ENCODE results near the gene CEACAM21. TPM values are rescaled to one million over a fixed set of nuclear protein-coding genes. Genes with fewer than 3 reads are reported as not detected.

Gene CEACAM21
- total and polyA plus RNA-seq, 5 donors = 0.36 to 1.6 (median 0.78) TPM

DNA sequence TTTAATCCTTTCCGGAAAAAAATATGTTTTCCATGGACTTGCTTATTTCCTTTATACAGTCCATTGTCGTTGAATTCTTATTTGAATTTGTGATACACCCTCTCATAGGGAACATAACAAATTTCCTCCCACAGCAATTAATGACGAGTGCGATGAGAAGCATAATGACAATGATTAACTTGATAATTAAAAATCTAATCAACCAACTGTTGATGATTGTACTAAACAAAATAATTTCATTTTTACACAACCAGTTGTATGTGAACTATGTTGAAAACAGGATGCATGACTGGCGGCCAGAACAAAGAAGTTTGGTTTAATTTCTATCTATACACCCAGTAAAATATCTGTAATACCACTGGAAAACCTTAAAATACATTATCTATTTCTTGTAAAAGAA, 26.1 kb upstream of the CEACAM21 start:
- intact Hi-C loops (cut with DNase I) = no loop called here
- Histone ChIP-seq H3K27me3 (ENCODE audit: control insufficient read depth, insufficient read depth) (no peaks in the 10 kb centered on the region), H3K27ac (ENCODE audit: low read length) (no peak overlapping the region)

DNA sequence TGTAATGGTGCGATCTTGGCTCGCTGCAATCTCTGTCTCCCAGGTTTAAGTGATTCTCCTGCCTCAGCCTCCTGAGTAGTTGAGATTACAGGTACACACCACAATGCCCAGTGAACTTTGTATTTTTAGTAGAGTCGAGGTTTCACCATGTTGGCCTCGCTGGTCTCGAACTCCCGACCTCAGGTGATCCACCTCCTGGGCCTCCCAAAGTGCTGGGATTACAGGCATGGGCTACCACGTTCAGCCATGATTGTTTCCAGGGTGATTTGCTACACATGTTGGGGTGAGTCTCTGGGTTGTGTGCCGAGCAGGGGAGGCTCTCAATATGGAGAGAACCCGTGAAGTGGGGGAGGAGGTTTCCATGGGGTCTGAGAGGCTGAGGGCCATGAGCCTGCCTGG, 24.8 kb upstream of the CEACAM21 start:
- DNase-seq (no peak), ATAC-seq (no peak)
- WGBS = 79% methylated on average over 9 of the region's 9 CpGs
- Histone ChIP-seq H3K9me3 (ENCODE audit: control insufficient read depth, low read length) (no peaks in the 10 kb centered on the region), H3K27me3 (ENCODE audit: control insufficient read depth, insufficient read depth) (no peaks in the 10 kb centered on the region), H3K4me3 (ENCODE audit: low read length) (no peak overlapping the region), H3K4me1 (ENCODE audit: control insufficient read depth, insufficient read depth, low read length) (no peaks in the 10 kb centered on the region), H3K27ac (ENCODE audit: low read length) (peak overlapping the region; percentile 36)
- intact Hi-C loops (cut with DNase I) = no loop called here

More for the DNA sequence above, 26.1 kb upstream of the CEACAM21 start:
- DNase-seq = no peak
- H3K4me1 ChIP-seq (ENCODE audit: control insufficient read depth, insufficient read depth, low read length) = peaks cover 4% of the 10 kb centered on the region
- 60% methylated on average over 5 of the region's 5 CpGs for WGBS
- H3K9me3 ChIP-seq (ENCODE audit: control insufficient read depth, low read length) = no peaks in the 10 kb centered on the region
- H3K4me3 ChIP-seq (ENCODE audit: low read length) = peak overlapping the region; percentile 47
- no peak for ATAC-seq

DNA sequence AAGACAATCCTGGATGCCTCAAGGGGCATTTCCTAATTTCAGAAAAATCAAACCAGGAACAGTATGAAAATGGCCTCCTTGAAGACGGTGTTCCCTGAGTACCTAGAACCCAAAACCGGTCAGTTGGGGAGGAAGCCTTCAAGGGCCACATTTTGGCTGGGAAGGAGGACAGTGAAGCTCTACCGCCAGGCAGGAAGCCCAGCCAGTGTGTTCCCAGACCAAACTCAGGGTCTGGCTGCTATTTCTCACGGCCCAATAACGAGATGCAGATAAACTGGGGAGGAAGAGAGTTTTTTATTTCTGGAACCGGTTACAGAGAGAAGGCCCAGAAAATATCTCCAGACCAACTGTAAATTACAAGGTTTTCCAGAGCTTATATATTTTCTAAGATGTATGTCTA, 24.3 kb upstream of the CEACAM21 start:
- Histone ChIP-seq H3K27ac (ENCODE audit: low read length) (peak overlapping the region; percentile 30), H3K27me3 (ENCODE audit: control insufficient read depth, insufficient read depth) (no peaks in the 10 kb centered on the region), H3K9me3 (ENCODE audit: control insufficient read depth, low read length) (no peaks in the 10 kb centered on the region), H3K4me1 (ENCODE audit: control insufficient read depth, insufficient read depth, low read length) (no peaks in the 10 kb centered on the region), H3K4me3 (ENCODE audit: low read length) (no peak overlapping the region)
- WGBS = 32% methylated on average over 6 of the region's 6 CpGs
- intact Hi-C loops (cut with DNase I) = no loop called here
- ATAC-seq (no peak), DNase-seq (no peak)

DNA sequence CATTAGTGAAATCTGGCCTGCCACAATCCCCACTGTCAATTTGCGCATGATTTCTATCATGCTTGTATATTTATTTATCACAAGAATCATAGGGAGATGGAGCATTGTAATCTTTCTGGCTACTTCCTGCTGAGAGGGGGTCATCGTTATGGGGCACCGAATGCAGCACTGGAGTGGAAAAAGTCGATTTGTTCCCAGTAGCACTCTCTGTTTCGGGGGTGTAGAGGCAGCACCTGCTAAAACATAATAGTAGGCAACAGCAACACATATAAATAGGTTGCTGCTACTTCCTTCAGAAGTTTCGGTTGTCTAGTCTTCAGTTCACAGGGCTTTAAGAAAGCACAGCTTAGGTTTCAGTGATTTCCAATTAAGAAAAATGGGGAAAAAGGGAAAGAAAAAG, 23.4 kb upstream of the CEACAM21 start:
- no peak overlapping the region for H3K27ac ChIP-seq (ENCODE audit: low read length)
- H3K9me3 ChIP-seq (ENCODE audit: control insufficient read depth, low read length) = no peaks in the 10 kb centered on the region
- no peaks in the 10 kb centered on the region for H3K4me1 ChIP-seq (ENCODE audit: control insufficient read depth, insufficient read depth, low read length)
- H3K27me3 ChIP-seq (ENCODE audit: control insufficient read depth, insufficient read depth) = no peaks in the 10 kb centered on the region
- no peak overlapping the region for H3K4me3 ChIP-seq (ENCODE audit: low read length)
- no peak for ATAC-seq
- 60% methylated on average over 6 of the region's 6 CpGs for WGBS
- intact Hi-C loops (cut with DNase I) = no loop called here
- DNase-seq = no peak

DNA sequence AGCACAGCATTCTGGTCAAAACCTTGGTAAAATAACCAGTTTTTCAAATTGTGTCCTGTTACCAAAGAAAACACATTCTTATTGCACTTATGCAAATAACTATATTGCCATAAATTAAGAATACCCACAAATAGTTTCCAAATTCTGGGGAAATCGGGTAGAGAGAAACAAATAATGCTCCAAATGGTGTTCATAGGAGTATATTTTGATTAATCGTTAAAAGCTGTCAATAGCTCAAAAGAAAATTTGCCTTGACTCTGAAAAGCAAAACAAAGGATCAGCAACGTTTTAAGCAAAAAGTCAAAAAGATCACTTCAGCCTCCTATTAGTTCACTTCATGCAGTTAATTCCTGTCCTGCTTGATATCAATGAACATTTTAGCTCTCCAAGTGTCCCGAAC, 22.2 kb upstream of the CEACAM21 start:
- 92% methylated on average over 4 of the region's 4 CpGs for WGBS
- no peak for DNase-seq
- ATAC-seq = no peak
- Histone ChIP-seq H3K4me1 (ENCODE audit: control insufficient read depth, insufficient read depth, low read length) (no peaks in the 10 kb centered on the region), H3K4me3 (ENCODE audit: low read length) (no peak overlapping the region), H3K27ac (ENCODE audit: low read length) (no peak overlapping the region), H3K27me3 (ENCODE audit: control insufficient read depth, insufficient read depth) (no peaks in the 10 kb centered on the region), H3K9me3 (ENCODE audit: control insufficient read depth, low read length) (no peaks in the 10 kb centered on the region)
- intact Hi-C loops (cut with DNase I) = no loop called here

DNA sequence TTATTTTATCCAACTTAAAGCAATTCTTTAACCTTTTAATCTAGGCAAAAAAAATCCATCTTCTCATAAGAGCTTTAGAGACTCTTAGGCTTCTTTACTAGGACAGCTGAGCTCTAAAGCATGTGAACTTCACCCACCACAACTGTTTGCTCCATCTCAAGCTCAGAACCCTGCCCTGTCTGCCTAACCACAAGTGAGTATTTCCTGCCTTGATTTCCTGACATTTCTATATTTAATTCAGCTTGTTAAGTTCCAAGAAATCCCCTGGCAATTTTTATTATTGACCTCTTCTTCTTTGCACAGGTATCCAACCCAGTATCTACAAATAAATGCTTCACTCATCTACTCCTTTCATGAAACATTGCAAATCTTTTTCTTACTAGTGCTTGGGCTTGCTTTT, 21.1 kb upstream of the CEACAM21 start:
- no peak for DNase-seq
- no peaks in the 10 kb centered on the region for H3K27me3 ChIP-seq (ENCODE audit: control insufficient read depth, insufficient read depth)
- ATAC-seq = peak in 1 of 2 donors; percentile 60
- H3K27ac ChIP-seq (ENCODE audit: low read length) = no peak overlapping the region
- intact Hi-C loops (cut with DNase I) = no loop called here
- H3K4me3 ChIP-seq (ENCODE audit: low read length) = no peak overlapping the region
- no peaks in the 10 kb centered on the region for H3K4me1 ChIP-seq (ENCODE audit: control insufficient read depth, insufficient read depth, low read length)
- H3K9me3 ChIP-seq (ENCODE audit: control insufficient read depth, low read length) = no peaks in the 10 kb centered on the region

DNA sequence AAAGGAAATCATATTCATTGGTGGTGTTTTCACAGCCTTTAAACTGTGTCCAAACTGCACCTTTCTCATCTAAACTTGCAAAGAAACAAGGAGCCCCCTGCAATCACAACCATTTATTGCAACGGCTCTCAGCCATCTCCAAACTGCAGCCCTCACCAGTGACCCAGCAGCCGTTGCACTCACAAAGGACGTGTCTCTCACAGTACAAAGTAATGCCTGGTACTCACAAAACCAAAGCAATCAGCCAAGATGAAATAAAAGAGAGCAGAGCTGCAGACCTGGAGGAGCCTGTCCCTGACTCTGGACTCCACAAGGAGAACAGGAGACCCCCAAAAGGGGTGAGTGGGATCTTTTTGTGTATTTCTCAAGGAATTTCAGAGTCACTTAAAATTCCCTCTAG, 20.2 kb upstream of the CEACAM21 start:
- WGBS = 47% methylated on average over 3 of the region's 3 CpGs

DNA sequence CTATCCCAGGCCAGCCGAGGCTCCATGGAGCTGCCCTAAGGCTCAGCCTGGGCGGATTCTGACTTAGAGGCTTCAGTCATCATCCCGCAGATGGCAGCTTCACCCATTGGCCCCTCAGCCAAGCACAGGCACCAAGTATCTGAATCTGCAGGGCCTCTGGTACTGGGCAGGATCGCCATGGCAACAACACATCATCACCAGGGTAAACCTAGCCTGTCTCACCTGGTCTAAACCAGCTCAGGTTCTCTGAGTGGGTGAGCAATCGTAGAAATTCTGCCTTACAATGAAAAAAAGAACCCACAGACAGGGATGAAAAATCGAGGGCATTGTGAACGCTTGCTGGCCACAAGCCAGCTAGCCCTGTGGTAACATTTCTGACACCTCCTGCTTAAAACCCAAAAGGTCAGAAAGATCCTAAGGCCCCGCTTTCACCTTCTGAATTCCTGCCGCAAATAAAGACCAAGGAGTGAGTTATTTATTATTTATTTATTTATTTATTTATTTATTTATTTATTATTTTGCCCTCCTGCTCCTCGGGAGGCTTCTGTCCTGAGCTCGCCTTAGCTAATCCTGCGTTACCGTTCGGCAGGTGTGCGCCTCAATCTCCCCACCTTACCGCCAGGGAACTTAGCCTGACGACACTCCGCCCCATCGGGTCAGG, 12.0 kb upstream of the CEACAM21 start:
- intact Hi-C loops (cut with DNase I) = loop anchor here in 1 of 4 donors (5.0 kb wide), 1 partner anchor 117 kb away; no protein-coding TSS in a partner anchor
- ATAC-seq (no peak), DNase-seq (no peak)
- Histone ChIP-seq H3K27me3 (ENCODE audit: control insufficient read depth, insufficient read depth) (no peaks in the 10 kb centered on the region), H3K4me1 (ENCODE audit: control insufficient read depth, insufficient read depth, low read length) (no peaks in the 10 kb centered on the region), H3K27ac (ENCODE audit: low read length) (no peak overlapping the region), H3K9me3 (ENCODE audit: control insufficient read depth, low read length) (no peaks in the 10 kb centered on the region), H3K4me3 (ENCODE audit: low read length) (no peak overlapping the region)
- 17% methylated on average over 19 of the region's 19 CpGs for WGBS

More for the DNA sequence above, 20.2 kb upstream of the CEACAM21 start:
- ATAC-seq = no peak
- Histone ChIP-seq H3K9me3 (ENCODE audit: control insufficient read depth, low read length) (no peaks in the 10 kb centered on the region), H3K4me3 (ENCODE audit: low read length) (no peak overlapping the region), H3K4me1 (ENCODE audit: control insufficient read depth, insufficient read depth, low read length) (no peaks in the 10 kb centered on the region), H3K27ac (ENCODE audit: low read length) (no peak overlapping the region), H3K27me3 (ENCODE audit: control insufficient read depth, insufficient read depth) (no peaks in the 10 kb centered on the region)
- intact Hi-C loops (cut with DNase I) = no loop called here
- no peak for DNase-seq

DNA sequence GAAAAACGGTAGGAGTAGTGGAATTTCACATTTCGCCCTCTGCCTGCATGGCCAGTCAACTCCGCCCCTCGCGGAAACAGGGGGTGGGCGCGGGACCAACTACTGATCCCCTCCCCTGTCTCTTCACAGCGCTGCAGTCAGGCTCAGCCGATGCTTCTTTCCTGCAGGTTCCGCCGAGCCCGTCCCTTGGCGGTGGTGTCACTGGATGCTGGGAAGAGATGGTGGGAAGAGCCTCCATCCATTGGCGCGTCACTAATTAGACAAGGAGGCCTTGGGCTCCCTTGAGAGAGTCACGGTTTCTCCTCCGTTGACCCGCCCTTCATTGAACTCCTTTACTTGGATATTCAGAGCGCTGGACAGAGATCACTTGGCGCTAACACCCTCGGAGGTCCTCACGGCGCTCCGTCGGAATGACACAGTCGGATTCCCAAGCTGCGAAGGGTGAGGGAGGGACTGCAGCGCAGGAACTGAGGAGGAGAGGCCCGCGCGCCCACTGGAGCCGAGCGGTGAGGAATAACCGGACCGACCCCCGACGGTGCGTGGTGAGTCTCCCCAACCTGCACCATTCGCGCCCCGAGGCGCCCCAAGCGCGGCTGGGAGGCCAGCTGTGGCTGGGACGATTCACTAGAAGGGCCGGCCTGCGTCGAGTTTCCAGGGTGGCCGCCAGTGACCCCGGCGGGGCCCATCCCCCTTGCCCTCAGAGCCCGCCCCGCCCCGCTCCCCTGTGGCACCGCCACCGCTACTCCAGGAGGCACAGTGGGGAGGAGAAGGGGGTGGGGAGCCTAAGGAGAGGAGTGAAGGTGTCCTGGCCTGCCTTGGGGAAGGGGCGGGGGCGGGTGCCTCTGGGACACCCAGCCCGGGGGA, 11.2 kb upstream of the CEACAM21 start:
- intact Hi-C loops (cut with DNase I) = loop anchor here in 1 of 4 donors (5.0 kb wide), 1 partner anchor 117 kb away; no protein-coding TSS in a partner anchor
- ATAC-seq = peak; percentile 57 to 62

DNA sequence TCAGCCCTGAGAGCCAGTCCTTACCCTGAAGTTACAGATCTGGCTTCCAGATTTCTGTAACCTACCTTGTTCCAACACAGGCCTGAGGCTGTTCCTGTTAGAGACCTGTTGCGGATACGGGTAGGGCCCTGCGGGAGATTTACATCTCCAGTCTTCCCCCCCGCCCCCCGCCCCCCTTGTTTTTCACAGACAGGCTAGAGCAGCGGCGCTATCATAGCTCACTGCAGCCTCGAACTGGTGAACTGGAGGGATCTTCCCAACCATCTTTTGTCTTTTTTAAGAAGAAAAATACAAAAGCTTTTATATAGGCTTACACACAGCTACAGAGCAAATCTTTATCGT, 10.6 kb upstream of the CEACAM21 start:
- 26% methylated on average over 9 of the region's 9 CpGs for WGBS
- Histone ChIP-seq H3K4me3 (ENCODE audit: low read length) (no peak overlapping the region), H3K27me3 (ENCODE audit: control insufficient read depth, insufficient read depth) (no peaks in the 10 kb centered on the region), H3K27ac (ENCODE audit: low read length) (no peak overlapping the region), H3K4me1 (ENCODE audit: control insufficient read depth, insufficient read depth, low read length) (no peaks in the 10 kb centered on the region), H3K9me3 (ENCODE audit: control insufficient read depth, low read length) (no peaks in the 10 kb centered on the region)
- intact Hi-C loops (cut with DNase I) = no loop called here
- DNase-seq (no peak), ATAC-seq (no peak)

More for the DNA sequence above, 11.2 kb upstream of the CEACAM21 start:
- DNase-seq = peak; percentile 28 to 70 (median 62)
- Histone ChIP-seq H3K4me1 (ENCODE audit: control insufficient read depth, insufficient read depth, low read length) (no peaks in the 10 kb centered on the region), H3K9me3 (ENCODE audit: control insufficient read depth, low read length) (no peaks in the 10 kb centered on the region), H3K4me3 (ENCODE audit: low read length) (no peak overlapping the region), H3K27me3 (ENCODE audit: control insufficient read depth, insufficient read depth) (no peaks in the 10 kb centered on the region), H3K27ac (ENCODE audit: low read length) (no peak overlapping the region)
- WGBS = 6% methylated on average over 59 of the region's 59 CpGs

DNA sequence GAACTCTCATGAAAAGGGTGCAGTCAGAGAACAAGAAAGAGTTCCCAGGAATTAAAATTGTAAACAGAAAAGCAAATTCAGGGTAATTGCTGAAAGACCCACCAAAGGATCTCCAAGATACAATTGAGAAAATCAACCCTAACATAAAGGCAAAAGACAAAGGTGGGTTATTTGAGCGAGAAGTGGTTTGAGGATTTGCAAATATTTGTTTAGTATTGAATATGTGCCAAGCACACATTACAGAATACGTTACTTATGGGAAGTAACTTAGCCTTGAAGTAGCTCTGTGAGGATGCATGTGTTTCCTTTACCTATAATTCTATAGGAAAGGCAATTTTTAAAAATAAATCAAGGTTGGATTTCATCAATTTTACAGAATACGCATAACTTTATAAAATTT, 10.0 kb upstream of the CEACAM21 start:
- 65% methylated on average over 3 of the region's 3 CpGs for WGBS
- Histone ChIP-seq H3K4me3 (ENCODE audit: low read length) (no peak overlapping the region), H3K27me3 (ENCODE audit: control insufficient read depth, insufficient read depth) (no peaks in the 10 kb centered on the region), H3K27ac (ENCODE audit: low read length) (no peak overlapping the region), H3K4me1 (ENCODE audit: control insufficient read depth, insufficient read depth, low read length) (no peaks in the 10 kb centered on the region), H3K9me3 (ENCODE audit: control insufficient read depth, low read length) (no peaks in the 10 kb centered on the region)
- DNase-seq (no peak), ATAC-seq (no peak)
- intact Hi-C loops (cut with DNase I) = no loop called here
